Middle frontal gyrus (tissue), 1 donor: ENCODE results near the gene HTR1B.

Source experiments
- DNase-seq: peaks from one replicate; pipeline ENCODE4 v3.0.0-alpha.2; 2015; ENCODE audit warnings: low spot score; ENCODE audit errors: extremely low spot score

HTR1B gene

GRCh38 chr6:77463308-77463860 is at the start of gene HTR1B:
HTR1B (minus strand) TSS chr6:77463491; CDS start chr6:77463403, 88 bp downstream.
- no peak for DNase-seq

GRCh38 chr6:77512554-77512953 is 49.3 kb upstream of the HTR1B start:
- DNase-seq, result no peak

DNA sequence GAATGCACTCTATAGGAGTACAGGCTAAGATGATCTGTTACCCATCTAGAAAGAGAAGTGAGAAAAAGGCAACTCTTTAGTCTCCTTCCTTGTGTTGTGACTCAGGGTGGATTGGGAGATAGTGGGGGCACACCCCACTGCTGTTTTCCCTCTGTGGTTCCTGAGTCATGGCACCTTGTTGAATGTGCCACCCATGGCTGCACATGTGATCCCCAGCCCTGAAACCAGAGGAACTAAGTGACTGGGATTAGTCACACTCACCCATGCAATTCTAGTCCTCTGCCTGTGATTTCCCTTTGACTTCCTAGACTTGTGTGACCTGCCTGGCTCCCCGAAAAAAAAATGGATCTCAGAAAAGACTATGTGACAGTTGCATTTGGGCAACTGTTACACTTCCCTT is 48.6 kb upstream of the HTR1B start:
- no peak for DNase-seq

DNA sequence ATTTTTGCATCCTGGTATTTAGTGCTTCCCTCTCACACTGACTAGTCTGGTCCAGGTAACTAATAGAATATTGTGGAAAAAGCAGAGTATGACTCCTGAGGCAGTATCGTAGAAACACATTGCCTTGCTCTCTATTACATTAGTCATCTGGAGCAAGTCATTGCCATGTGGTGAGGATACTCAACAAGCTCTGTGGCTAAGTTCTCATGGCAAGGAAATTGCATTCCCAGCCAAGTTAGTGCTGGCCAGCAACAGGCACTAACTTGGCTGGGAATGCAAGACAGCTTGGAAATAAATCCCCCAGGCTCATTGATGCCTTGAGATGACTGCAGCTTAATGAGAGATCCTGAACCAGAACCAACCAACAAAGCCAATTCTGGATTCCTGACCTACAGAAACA is 39.7 kb upstream of the HTR1B start:
- no peak for DNase-seq

GRCh38 chr6:77492530-77492929 is 29.2 kb upstream of the HTR1B start:
- no peak for DNase-seq

DNA sequence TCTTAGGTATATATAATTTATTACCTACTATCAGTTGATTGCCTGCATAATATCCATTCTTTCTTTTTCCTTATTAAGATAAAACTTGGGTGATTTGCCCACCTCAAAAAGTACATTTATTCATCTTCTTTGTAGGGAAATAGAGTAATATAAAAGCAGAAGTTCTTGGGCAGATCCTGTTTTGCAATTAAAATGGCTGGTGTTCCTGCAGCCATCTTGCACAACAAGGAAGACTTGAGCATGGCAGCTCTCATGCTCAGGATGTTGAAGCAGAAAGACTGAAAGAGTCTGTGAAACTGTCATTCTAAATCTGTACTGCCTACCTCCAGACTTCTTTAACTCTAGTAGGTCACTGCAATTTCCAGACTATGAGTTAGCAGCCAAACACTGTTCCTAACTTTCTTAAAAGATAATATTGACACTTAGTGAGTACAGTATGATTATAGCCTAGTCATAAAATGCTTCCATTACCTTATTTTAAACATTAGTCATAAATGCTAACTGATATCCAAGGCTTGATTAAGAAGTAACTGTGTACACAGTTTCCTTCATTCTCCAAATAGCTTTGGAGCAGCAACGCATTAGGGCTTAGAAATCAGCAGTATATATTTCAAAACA is 24.6 kb upstream of the HTR1B start:
- no peak for DNase-seq

DNA sequence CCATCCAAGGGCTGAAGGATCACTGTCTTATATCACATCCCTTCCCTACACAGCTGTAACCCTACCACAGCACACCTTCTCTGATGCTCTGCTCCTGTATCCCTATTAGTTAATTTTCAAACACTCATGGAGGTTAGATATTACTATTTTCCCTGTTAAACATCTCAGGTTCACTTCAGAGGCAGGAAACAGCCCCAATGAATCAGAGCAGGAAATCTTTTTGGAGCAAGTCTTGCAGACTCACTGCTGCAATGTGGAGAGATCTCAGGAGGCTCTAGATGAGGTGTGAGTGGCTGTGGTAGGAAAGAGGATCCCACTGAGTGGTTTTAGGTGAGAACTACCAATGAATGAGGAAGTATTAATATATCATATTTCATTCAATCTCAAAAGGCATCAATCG is 19.7 kb upstream of the HTR1B start:
- DNase-seq, result no peak

- DNase-seq, result no peak
Measured at GRCh38 chr6:77474973-77475372, 11.7 kb upstream of the HTR1B start.

- DNase-seq, result no peak
Measured at GRCh38 chr6:77474286-77474956, 11.1 kb upstream of the HTR1B start.

- no peak for DNase-seq
Measured at GRCh38 chr6:77470983-77471382, 7.7 kb upstream of the HTR1B start.

DNA sequence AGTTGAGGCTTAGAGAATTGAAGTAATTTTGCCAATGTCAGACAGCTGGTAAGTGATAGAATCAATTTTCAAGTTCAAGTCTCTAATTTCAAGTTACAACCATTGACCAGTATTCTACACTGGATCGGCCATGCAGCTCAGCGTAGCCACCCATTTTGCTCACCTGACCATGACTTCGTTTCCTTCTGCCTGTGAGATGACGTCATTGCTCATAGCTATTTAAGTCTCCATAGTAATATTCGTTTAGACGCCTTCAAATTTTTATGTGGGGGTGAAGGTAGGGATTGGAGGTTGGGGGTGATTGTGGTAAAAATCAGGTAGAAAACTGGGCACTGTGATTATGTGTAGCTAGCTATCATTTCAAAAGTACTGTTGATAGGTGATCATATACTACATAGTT is 5.6 kb upstream of the HTR1B start:
- no peak for DNase-seq

DNA sequence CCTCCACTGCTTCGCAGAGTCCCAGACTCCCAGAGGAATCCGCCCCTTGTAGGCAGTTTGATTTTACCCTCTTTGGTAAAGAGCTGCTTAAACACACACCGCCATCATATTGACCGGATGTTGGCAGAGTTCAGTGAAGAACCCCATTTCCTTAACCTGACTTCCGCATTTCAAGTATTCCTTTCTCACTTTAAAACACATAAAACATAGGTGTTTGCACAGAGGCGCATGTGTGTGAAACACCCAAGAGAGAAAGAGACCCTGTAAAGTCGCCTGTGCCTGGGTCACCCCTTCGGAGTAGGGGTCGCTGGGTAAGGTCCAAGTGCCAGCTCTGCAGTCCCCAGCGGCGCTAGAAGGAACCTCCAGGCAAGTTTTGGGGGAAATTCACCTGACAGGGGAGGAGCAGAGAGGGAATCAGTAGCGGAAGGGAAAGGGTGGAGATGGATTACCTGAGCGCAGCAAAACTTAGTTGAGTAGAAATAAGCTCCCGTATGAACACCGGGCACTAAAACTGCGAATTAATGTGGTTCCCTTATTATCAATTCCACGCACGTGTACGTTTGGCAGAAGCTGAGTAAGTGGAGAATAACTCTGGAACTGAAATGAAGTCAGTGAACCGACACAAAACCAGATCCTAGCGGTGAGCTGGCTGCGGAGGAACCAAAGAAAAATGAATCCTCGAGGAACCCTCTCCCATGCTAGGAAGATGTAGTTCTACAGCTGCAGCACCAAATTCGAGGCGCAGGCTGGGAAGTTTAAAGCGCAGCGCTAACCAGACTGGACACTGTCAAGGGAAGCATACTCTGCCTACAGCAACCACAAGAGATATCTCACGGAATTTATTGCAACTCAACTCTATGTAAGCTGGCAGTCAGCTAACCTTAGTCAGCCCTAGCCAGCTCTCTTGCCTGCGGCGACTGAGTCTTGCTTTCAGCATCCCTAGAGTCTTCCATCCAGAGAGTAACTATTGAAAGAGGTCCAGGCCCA is 3.5 kb upstream of the HTR1B start:
- no peak for DNase-seq

DNA sequence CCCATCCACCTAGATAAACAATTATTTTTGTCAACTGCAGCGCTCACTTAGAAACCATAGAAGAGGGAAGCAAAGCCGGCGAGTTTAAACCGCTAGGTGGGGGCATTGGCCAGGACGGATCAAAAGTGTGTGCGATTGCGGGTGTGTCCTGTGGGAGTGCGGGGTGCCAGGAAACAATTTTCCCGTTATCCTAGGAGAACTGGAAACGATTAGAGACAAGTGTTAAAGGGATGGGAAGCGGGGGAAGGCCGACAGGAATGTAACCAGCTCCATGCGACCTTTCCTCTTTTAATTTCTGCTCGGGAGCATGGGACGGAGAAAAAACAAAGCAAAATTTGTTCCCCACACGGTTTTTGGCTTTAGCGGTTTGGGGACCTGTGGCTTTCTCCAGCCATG is 2.8 kb upstream of the HTR1B start:
- DNase-seq, result no peak

- no peak for DNase-seq
Measured at GRCh38 chr6:77464495-77464867, 1.2 kb upstream of the HTR1B start.

- DNase-seq, result no peak
Measured at GRCh38 chr6:77463861-77464494, 687 bp upstream of the HTR1B start.

DNA sequence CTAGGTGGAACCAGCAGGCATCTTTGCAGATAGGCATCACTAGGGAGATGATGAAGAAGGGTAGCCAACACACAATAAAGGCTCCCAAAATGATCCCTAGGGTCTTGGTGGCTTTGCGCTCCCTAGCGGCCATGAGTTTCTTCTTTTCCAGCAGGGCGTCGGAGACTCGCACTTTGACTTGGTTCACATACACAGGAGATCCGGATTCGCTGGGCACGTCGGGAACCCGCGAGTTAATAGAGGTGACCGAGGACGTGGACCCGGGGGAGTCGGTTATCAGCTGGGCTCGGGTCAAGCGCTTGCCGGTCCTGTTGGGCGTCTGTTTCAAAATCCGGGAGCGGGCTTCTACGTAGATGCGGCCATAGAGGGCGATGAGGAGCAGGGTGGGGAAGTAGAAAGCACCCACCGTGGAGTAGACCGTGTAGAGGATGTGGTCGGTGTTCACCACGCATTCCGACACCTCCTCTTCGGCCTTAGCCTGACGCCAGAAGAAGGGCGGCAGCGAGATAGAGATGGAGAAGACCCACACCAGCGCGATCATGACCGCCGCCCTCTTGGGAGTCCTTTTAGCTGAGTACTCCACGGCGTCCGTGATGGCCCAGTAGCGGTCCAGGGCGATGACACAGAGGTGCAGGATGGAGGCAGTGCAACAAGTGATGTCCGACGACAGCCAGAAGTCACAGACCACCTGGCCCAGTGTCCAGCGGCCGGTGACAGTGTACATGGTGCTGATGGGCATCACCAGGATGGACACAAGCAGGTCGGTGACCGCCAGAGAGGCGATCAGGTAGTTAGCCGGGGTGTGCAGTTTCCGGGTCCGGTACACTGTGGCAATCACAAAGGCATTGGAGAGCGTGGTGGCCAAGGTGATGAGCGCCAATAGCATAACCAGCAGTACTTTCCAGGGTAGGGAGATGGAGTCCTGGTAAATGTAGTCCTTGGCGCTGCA is 658 bp downstream of the HTR1B start:
- no peak for DNase-seq

DNA sequence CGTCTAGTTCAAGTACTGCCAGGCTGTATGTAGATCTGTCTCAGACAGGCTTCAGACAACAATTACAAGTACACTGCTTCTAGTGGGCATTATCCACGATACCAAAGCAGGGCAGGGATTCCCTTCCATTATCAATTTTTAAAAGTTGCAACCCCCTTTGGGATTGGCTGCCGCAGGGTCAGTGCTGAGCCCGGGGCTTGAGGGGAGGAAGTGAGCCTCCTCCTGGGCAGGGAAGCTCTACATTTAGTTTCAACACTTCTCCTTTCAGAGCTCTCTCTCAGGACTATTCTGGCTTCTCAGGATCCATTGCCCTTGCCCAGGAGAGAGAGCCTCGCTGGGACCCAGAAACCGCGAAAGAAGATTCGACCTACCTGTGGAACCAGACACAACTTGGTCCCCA is 1.5 kb downstream of the HTR1B start:
- no peak for DNase-seq

- no peak for DNase-seq
Measured at GRCh38 chr6:77458421-77458820, 4.9 kb downstream of the HTR1B start.

GRCh38 chr6:77457720-77458349 is 5.5 kb downstream of the HTR1B start:
- DNase-seq, result peak; percentile 29
